GM23338 (cell line): ENCODE data around the gene SNUPN. TPM values are rescaled to one million over a fixed set of nuclear protein-coding genes. Genes with fewer than 3 reads are reported as not detected.

Experiments used
- ATAC-seq: fragments of 200-7000 bp; cut with Tn5 transposase; 3 replicates; pipeline ENCODE4 v1.9.1; 2020
- DNase-seq: peaks from one replicate; pipeline ENCODE4 v3.0.0-alpha.2; 2015; ENCODE audit warnings: low spot score
- H2AFZ ChIP-seq: fragments of 200-600 bp; sonication (generic); 2 replicates; pipeline ENCODE4 v1.8.0; 2016; ENCODE audit warnings: antibody characterized with exemption, mild to moderate bottlenecking, moderate library complexity
- H3F3A ChIP-seq: fragments of 200-600 bp; sonication (generic); replicated peaks from 2 replicates; pipeline ENCODE4 v1.8.0; 2017; ENCODE audit warnings: antibody characterized with exemption, mixed run types, low read depth
- H3K27ac ChIP-seq: fragments of 200-600 bp; sonication (generic); 2 replicates; pipeline ENCODE4 v1.6.1; 2016; ENCODE audit warnings: low read depth
- H3K27me3 ChIP-seq: fragments of 200-600 bp; sonication (generic); 2 replicates; pipeline ENCODE4 v1.8.0; 2016; ENCODE audit warnings: mild to moderate bottlenecking, mixed run types, moderate library complexity; ENCODE audit not compliant: insufficient read depth
- H3K36me3 ChIP-seq: fragments of 200-600 bp; sonication (generic); 2 replicates; pipeline ENCODE4 v1.8.0; 2016; ENCODE audit warnings: mild to moderate bottlenecking; ENCODE audit not compliant: insufficient read depth
- H3K4me1 ChIP-seq: fragments of 200-600 bp; sonication (generic); 2 replicates; pipeline ENCODE4 v1.8.0; 2016; ENCODE audit warnings: mild to moderate bottlenecking, moderate library complexity; ENCODE audit not compliant: insufficient read depth
- H3K4me2 ChIP-seq: fragments of 200-600 bp; sonication (generic); 2 replicates; pipeline ENCODE4 v1.7.1; 2017; ENCODE audit warnings: mixed run types
- H3K4me3 ChIP-seq: fragments of 200-600 bp; sonication (generic); 2 replicates; pipeline ENCODE4 v1.6.1; 2016; ENCODE audit warnings: mixed run types
- H3K79me2 ChIP-seq: fragments of 200-600 bp; sonication (generic); replicated peaks from 2 replicates; pipeline ENCODE4 v1.8.0; 2017; ENCODE audit warnings: mild to moderate bottlenecking; ENCODE audit not compliant: insufficient read depth
- H3K9me2 ChIP-seq: fragments of 200-600 bp; sonication (generic); 2 replicates; pipeline ENCODE4 v1.8.0; 2017; ENCODE audit not compliant: insufficient read depth
- H4K20me1 ChIP-seq: fragments of 200-600 bp; sonication (generic); replicated peaks from 2 replicates; pipeline ENCODE4 v1.8.0; 2017; ENCODE audit warnings: mild to moderate bottlenecking; ENCODE audit not compliant: insufficient read depth
- H3K27ac Mint-ChIP-seq: 2 replicates; pipeline ENCODE4 v1.8.0; 2020; ENCODE audit warnings: inconsistent platforms, mild to moderate bottlenecking, moderate library complexity, mixed read lengths
- H3K27me3 Mint-ChIP-seq: 3 replicates; pipeline ENCODE4 v1.8.0; 2022; ENCODE audit warnings: low read depth, mild to moderate bottlenecking, moderate library complexity, mixed read lengths, inconsistent platforms; ENCODE audit not compliant: insufficient read depth, poor library complexity
- H3K36me3 Mint-ChIP-seq: 3 replicates; pipeline ENCODE4 v1.8.0; 2021; ENCODE audit warnings: low read depth, mild to moderate bottlenecking, inconsistent platforms, moderate library complexity, mixed read lengths
- H3K4me1 Mint-ChIP-seq: 3 replicates; pipeline ENCODE4 v1.8.0; 2020; ENCODE audit warnings: mild to moderate bottlenecking, inconsistent platforms, mixed read lengths
- H3K4me3 Mint-ChIP-seq: 3 replicates; pipeline ENCODE4 v1.8.0; 2021; ENCODE audit warnings: moderate library complexity, mild to moderate bottlenecking, inconsistent platforms, mixed read lengths
- H3K9me3 Mint-ChIP-seq: 3 replicates; pipeline ENCODE4 v1.8.0; 2020; ENCODE audit warnings: moderate library complexity, mild to moderate bottlenecking, inconsistent platforms, mixed read lengths
- CREB1 ChIP-seq: fragments of 250-450 bp; sonication (Bioruptor Pico); IDR thresholded peaks from 2 replicates; pipeline ENCODE4 v1.5.0; 2020; ENCODE audit warnings: low read depth, mild to moderate bottlenecking, moderate library complexity
- CTCF ChIP-seq, 2 experiments: fragments of 200-600 bp in 1 of 2; sonication (generic) in 1 of 2; conservative IDR thresholded peaks; 2 replicates each; pipeline versions ENCODE4 v1.5.1 to v1.6.1; 2016 to 2017; ENCODE audit warnings: antibody characterized with exemption in 2 of 2, low read depth in 2 of 2, mild to moderate bottlenecking in 2 of 2, moderate library complexity in 1 of 2
- ETS1 ChIP-seq: IDR thresholded peaks from 2 replicates; pipeline ENCODE4 v1.6.1; 2016; ENCODE audit warnings: antibody characterized with exemption
- EZH2 ChIP-seq: fragments of 200-600 bp; sonication (generic); IDR thresholded peaks from one replicate; pipeline ENCODE4 v1.8.0; 2017; ENCODE audit warnings: antibody characterized with exemption, mild to moderate bottlenecking, low read depth; ENCODE audit not compliant: unreplicated experiment
- EZH2phosphoT487 ChIP-seq: fragments of 200-600 bp; sonication (generic); IDR thresholded peaks from one replicate; pipeline ENCODE4 v1.8.1; 2018; ENCODE audit warnings: antibody characterized with exemption; ENCODE audit not compliant: unreplicated experiment
- JUNB ChIP-seq: IDR thresholded peaks from one replicate; pipeline ENCODE4 v1.6.1; 2016; ENCODE audit warnings: antibody characterized with exemption; ENCODE audit not compliant: unreplicated experiment
- NANOG ChIP-seq: IDR thresholded peaks from 2 replicates; pipeline ENCODE4 v1.6.1; 2016; ENCODE audit warnings: antibody characterized with exemption, borderline replicate concordance
- POLR2AphosphoS5 ChIP-seq: IDR thresholded peaks from 2 replicates; pipeline ENCODE4 v1.6.1; 2016; ENCODE audit warnings: antibody characterized with exemption, low read depth
- REST ChIP-seq: IDR thresholded peaks from one replicate; pipeline ENCODE4 v1.6.1; 2018; ENCODE audit warnings: antibody characterized with exemption; ENCODE audit not compliant: unreplicated experiment
- ZNF462 ChIP-seq: fragments of 250-450 bp; sonication (Bioruptor Pico); IDR thresholded peaks from 2 replicates; pipeline ENCODE4 v1.5.0; 2020; ENCODE audit warnings: mild to moderate bottlenecking, moderate library complexity
- polyA plus RNA-seq: library from polyadenylated mRNA; unstranded; fragments of >200 nt; fragmentation: Nextera tagmentation; extraction: Ambion mirVana; gene quantifications from 2 replicates; pipeline ENCODE4 v1.2.1, GENCODE V29; 2016
- total RNA-seq: library from RNA; depleted of rRNA; stranded (reverse); fragments of >200 nt; shearing (Covaris generic); gene quantifications from 2 replicates; pipeline ENCODE4 v1.2.3, GENCODE V29; 2014

Gene SNUPN
- total and polyA plus RNA-seq, 2 experiments from 2014 or later, result 20.5 to 27.7 TPM

- H3K27me3 Mint-ChIP-seq, result peaks cover 13% of the 10 kb centered on the region
- ATAC-seq (peak; percentile 35), DNase-seq (peak; percentile 15)
- H3K4me3 Mint-ChIP-seq, result no peak overlapping the region
- no peaks in the 10 kb centered on the region for H3K9me3 Mint-ChIP-seq
- no peaks in the 10 kb centered on the region for H3K9me2 ChIP-seq
- no peaks in the 10 kb centered on the region for H3K36me3 ChIP-seq
- H3K4me3 ChIP-seq, result no peak overlapping the region
- no peaks in the 10 kb centered on the region for H4K20me1 ChIP-seq
- no peak overlapping the region for H3K27ac ChIP-seq
- H3F3A ChIP-seq, result peaks cover 6% of the 10 kb centered on the region; the same call in 1 of the 2 replicates
- H3K27me3 ChIP-seq, result no peaks in the 10 kb centered on the region
- no peak overlapping the region for H3K4me2 ChIP-seq
- no peak overlapping the region for H3K27ac Mint-ChIP-seq
- no peak for TF ChIP-seq POLR2AphosphoS5
- TF ChIP-seq EZH2, result no peak
- TF ChIP-seq CTCF (conservative IDR thresholded peaks at IDR 0.05; ENCODE audit: low read depth in 2 of 2), result no peak
- no peak for TF ChIP-seq NANOG
- no peak for TF ChIP-seq REST
- no peak for TF ChIP-seq EZH2phosphoT487
- H3K79me2 ChIP-seq, result no peaks in the 10 kb centered on the region
- peaks cover 16% of the 10 kb centered on the region; the same call in 1 of the 2 replicates for H3K4me1 ChIP-seq
- peaks cover 7% of the 10 kb centered on the region; the same call in 2 of the 3 replicates for H3K36me3 Mint-ChIP-seq
- H2AFZ ChIP-seq, result no peak overlapping the region
- H3K4me1 Mint-ChIP-seq, result peaks cover 15% of the 10 kb centered on the region
Measured at GRCh38 chr15:75584121-75584520, 41.4 kb downstream of the SNUPN start.

GRCh38 chr15:75583701-75584100 is 41.8 kb downstream of the SNUPN start:
- H3K9me3 Mint-ChIP-seq, result no peaks in the 10 kb centered on the region
- ATAC-seq, result no peak
- TF ChIP-seq ZNF462 (CRISPR knock-in tag) (no peak), POLR2AphosphoS5 (no peak), ETS1 (no peak), CREB1 (no peak), JUNB (no peak)

More at GRCh38 chr15:75583701-75584100, 41.8 kb downstream of the SNUPN start:
- peaks cover 15% of the 10 kb centered on the region for H3K4me1 Mint-ChIP-seq
- H3K4me2 ChIP-seq, result no peak overlapping the region
- no peaks in the 10 kb centered on the region for H3K9me2 ChIP-seq
- H3K4me1 ChIP-seq, result peaks cover 16% of the 10 kb centered on the region; the same call in 1 of the 2 replicates
- H3K27ac ChIP-seq, result no peak overlapping the region
- DNase-seq, result no peak
- H3F3A ChIP-seq, result peaks cover 6% of the 10 kb centered on the region; the same call in 1 of the 2 replicates
- H3K4me3 Mint-ChIP-seq, result no peak overlapping the region
- no peaks in the 10 kb centered on the region for H3K36me3 ChIP-seq
- no peak overlapping the region for H3K27ac Mint-ChIP-seq
- H4K20me1 ChIP-seq, result no peaks in the 10 kb centered on the region
- peaks cover 12% of the 10 kb centered on the region for H3K27me3 Mint-ChIP-seq
- H3K79me2 ChIP-seq, result no peaks in the 10 kb centered on the region
- H2AFZ ChIP-seq, result no peak overlapping the region
- peaks cover 7% of the 10 kb centered on the region; the same call in 2 of the 3 replicates for H3K36me3 Mint-ChIP-seq
- H3K4me3 ChIP-seq, result no peak overlapping the region
- H3K27me3 ChIP-seq, result no peaks in the 10 kb centered on the region
